ENCODE measurements around the gene ADARB2.

- TF ChIP-seq, protein P1, sequence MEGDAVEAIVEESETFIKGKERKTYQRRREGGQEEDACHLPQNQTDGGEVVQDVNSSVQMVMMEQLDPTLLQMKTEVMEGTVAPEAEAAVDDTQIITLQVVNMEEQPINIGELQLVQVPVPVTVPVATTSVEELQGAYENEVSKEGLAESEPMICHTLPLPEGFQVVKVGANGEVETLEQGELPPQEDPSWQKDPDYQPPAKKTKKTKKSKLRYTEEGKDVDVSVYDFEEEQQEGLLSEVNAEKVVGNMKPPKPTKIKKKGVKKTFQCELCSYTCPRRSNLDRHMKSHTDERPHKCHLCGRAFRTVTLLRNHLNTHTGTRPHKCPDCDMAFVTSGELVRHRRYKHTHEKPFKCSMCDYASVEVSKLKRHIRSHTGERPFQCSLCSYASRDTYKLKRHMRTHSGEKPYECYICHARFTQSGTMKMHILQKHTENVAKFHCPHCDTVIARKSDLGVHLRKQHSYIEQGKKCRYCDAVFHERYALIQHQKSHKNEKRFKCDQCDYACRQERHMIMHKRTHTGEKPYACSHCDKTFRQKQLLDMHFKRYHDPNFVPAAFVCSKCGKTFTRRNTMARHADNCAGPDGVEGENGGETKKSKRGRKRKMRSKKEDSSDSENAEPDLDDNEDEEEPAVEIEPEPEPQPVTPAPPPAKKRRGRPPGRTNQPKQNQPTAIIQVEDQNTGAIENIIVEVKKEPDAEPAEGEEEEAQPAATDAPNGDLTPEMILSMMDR (IDR thresholded peaks at IDR 0.05), result no peak
- no peak for TF ChIP-seq POLR2A (IDR thresholded peaks at IDR 0.05)
Measured at GRCh38 chr10:1329622-1330021, 407.7 kb downstream of the ADARB2 start.

All from Peyer's patch (tissue), 4 donors.